ENCODE data around the gene DDX17.

GRCh38 chr22:38513063-38513462, 7.0 kb upstream of the DDX17 start:
- no peak for TF ChIP-seq EZH2phosphoT487 (IDR thresholded peaks at IDR 0.05; ENCODE audit: low read length)
- TF ChIP-seq, protein P1, sequence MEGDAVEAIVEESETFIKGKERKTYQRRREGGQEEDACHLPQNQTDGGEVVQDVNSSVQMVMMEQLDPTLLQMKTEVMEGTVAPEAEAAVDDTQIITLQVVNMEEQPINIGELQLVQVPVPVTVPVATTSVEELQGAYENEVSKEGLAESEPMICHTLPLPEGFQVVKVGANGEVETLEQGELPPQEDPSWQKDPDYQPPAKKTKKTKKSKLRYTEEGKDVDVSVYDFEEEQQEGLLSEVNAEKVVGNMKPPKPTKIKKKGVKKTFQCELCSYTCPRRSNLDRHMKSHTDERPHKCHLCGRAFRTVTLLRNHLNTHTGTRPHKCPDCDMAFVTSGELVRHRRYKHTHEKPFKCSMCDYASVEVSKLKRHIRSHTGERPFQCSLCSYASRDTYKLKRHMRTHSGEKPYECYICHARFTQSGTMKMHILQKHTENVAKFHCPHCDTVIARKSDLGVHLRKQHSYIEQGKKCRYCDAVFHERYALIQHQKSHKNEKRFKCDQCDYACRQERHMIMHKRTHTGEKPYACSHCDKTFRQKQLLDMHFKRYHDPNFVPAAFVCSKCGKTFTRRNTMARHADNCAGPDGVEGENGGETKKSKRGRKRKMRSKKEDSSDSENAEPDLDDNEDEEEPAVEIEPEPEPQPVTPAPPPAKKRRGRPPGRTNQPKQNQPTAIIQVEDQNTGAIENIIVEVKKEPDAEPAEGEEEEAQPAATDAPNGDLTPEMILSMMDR (IDR thresholded peaks at IDR 0.05; ENCODE audit: low read length): peak; percentile 84
